ENCODE results near the gene TMEM255B.

DNA sequence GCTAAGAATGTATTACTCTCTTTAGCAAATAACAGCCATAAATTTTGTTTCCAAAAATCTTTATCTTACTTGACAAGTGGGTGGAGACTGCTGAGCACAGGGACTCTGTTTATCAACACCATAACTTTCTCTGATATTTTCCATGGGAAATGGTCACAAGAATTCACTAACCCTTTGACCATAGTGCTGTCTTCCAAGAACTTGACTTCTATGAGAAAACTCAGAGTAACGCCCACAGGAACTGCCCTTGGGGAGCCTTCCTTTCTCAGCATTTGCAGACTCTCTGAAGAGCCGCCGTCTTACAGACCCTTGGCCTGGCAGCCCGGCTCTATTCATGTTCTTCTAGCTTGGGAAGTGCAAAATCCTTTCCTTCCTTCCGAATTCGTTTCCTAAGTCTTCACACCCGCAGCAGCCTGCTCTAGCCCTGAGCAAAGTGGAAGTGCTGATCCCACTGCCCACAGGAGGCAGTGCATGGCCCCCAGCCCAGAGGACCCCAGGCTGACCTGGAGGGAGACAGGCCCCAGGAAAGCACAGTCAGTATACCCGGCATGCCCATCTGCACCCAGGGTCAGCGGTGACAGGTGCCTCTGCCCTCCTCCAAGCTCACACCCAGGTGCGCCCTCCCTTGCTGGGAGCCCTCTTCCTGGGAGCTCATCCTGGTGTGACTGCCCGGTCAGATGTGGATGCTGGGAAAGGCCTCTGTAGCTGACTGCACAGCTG is 94.7 kb downstream of the TMEM255B start:
- TF ChIP-seq CTCF (IDR thresholded peaks at IDR 0.05): no peak
- TF ChIP-seq POLR2A (IDR thresholded peaks at IDR 0.05): no peak

All from prostate gland (tissue), 2 donors.